ENCODE results near the gene PPL.
"Not testable (repeated sequence)": the region's sequence is repeated elsewhere in the genome, so short reads cannot be mapped to it uniquely, and the experiment has no call there.

PPL gene

GRCh38 chr16:4958510-4959438 is 21.8 kb upstream of the PPL start:
- DNase-seq, result no peak

- DNase-seq, result peak; percentile 59
Measured at GRCh38 chr16:4957720-4958509, 21.0 kb upstream of the PPL start, which contains the start of gene SEC14L5. Gene SEC14L5 (plus strand): TSS chr16:4958330. CDS start chr16:4959324, 994 bp downstream.

- no peak for DNase-seq
Measured at GRCh38 chr16:4957420-4957719, 20.4 kb upstream of the PPL start.

GRCh38 chr16:4954714-4955113 is 17.8 kb upstream of the PPL start:
- no peak for DNase-seq

- not testable (repeated sequence) for DNase-seq
Measured at GRCh38 chr16:4951583-4951982, 14.6 kb upstream of the PPL start.

- DNase-seq, result no peak
Measured at GRCh38 chr16:4949986-4950385, 13.0 kb upstream of the PPL start.

GRCh38 chr16:4948903-4949766 is 12.2 kb upstream of the PPL start:
- DNase-seq, result no peak

- DNase-seq, result no peak
Measured at GRCh38 chr16:4947722-4948503, 11.0 kb upstream of the PPL start.

GRCh38 chr16:4946917-4947316 is 10.0 kb upstream of the PPL start:
- no peak for DNase-seq

- DNase-seq, result no peak
Measured at GRCh38 chr16:4945560-4946502, 8.9 kb upstream of the PPL start.

- DNase-seq, result no peak
Measured at GRCh38 chr16:4944333-4945281, 7.7 kb upstream of the PPL start.

- no peak for DNase-seq
Measured at GRCh38 chr16:4942481-4942880, 5.5 kb upstream of the PPL start.

- no peak for DNase-seq
Measured at GRCh38 chr16:4940719-4941118, 3.8 kb upstream of the PPL start.

- no peak for DNase-seq
Measured at GRCh38 chr16:4938683-4939030, 1.7 kb upstream of the PPL start.

- DNase-seq, result no peak
Measured at GRCh38 chr16:4937782-4938682, 1.1 kb upstream of the PPL start.

- no peak for DNase-seq
Measured at GRCh38 chr16:4936181-4936990, 562 bp downstream of the PPL start.

- DNase-seq, result no peak
Measured at GRCh38 chr16:4935241-4935855, 1.6 kb downstream of the PPL start.

GRCh38 chr16:4934591-4934990 is 2.4 kb downstream of the PPL start:
- no peak for DNase-seq
